GM12872 (cell line): ENCODE results near the gene PKNOX2.

Experiments
- TF ChIP-seq, protein P1 (sequence below): IDR thresholded peaks from 3 replicates; pipeline ENCODE4 v1.5.1; 2011; ENCODE audit warnings: low read depth, mild to moderate bottlenecking, low read length, moderate library complexity; ENCODE audit not compliant: insufficient read depth

PKNOX2 gene

DNA sequence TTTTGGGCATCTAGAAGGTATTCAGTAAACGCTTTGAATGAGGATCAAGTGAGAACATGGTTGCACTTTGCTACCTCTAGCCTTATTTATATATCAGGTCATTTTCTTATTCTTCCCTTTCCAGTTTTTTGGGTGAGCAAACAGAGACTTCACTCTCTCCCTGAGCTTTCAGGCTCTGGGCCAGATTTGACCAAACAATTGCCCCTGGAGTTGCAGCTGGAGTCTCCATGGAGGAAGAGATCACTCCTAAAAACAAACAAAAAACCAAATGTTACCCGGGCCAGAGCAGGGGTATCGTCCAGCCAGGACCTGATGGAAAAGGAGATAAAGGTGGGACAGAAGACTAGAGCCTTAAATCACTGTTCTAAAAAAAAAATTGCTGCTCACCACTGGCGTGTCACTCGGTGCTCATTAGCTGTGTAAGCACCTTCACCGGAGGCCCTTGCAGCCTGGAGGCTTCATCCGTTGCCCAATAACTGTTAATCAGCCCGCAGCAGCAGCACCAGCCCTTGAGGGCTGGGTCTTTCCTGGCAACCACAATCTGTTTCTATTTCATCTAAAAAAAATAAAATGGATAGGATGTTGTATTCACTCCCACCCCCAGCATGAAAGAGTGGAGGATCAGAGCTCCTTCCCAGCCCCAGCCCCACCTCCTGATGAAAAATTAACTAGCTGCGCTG is 125.0 kb downstream of the PKNOX2 start:
- TF ChIP-seq, protein P1, sequence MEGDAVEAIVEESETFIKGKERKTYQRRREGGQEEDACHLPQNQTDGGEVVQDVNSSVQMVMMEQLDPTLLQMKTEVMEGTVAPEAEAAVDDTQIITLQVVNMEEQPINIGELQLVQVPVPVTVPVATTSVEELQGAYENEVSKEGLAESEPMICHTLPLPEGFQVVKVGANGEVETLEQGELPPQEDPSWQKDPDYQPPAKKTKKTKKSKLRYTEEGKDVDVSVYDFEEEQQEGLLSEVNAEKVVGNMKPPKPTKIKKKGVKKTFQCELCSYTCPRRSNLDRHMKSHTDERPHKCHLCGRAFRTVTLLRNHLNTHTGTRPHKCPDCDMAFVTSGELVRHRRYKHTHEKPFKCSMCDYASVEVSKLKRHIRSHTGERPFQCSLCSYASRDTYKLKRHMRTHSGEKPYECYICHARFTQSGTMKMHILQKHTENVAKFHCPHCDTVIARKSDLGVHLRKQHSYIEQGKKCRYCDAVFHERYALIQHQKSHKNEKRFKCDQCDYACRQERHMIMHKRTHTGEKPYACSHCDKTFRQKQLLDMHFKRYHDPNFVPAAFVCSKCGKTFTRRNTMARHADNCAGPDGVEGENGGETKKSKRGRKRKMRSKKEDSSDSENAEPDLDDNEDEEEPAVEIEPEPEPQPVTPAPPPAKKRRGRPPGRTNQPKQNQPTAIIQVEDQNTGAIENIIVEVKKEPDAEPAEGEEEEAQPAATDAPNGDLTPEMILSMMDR: no peak

DNA sequence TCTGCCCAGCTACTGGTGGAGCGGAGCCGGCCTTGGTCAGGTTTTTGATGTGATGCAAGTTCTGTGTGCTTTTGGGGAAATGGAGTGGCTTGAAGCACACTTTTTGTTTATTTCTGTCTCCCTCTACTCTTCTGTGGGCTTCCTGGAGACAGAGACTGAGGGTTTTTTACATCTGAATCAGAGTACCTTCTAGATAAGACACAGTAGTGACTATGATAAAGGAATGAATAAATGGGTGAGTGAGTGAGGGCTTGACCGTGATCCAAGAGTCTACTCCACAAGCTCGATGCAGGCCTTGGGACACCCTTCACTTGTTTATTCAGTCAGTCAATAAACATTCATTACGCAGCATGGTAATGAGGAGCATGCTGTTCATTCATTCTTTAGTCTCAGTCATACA is 125.7 kb downstream of the PKNOX2 start:
- TF ChIP-seq, protein P1: no peak

DNA sequence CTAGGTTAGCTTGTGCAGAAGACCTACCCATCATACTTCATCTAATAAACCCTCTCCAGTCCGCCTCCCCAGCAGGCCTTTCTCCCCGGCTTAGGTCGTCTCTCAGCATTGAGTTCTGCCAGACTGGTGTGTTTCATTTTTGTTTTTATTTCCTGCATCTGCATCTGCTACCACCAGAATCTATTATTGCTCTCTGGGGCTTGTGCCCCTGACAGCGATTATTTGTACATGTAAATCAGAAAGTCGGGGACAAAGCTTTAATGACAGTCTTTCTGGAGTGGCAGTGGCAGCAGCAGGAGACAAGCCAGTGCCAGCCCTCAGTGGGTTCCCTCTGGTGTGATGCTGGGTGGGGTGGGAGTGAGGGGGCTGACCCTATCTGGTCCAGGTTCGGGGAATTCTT is 127.5 kb downstream of the PKNOX2 start:
- TF ChIP-seq, protein P1: no peak

DNA sequence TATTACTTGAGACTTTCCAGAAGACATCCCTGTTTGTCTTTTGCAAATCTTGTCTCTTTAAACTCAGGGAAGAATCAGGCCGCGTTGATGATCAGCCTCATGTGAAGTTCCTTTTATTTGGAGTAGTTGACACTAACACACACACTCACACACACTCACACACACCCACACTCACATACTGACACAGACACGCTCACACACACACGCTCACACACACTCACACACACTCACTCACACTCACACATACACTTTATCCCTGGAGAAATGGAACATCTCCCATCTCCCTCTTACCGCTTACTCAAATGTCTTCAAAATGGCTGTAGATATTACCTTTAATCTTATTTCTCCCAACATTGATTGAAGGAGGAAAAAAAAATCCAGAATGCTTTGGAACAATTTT is 129.0 kb downstream of the PKNOX2 start:
- TF ChIP-seq, protein P1: no peak

DNA sequence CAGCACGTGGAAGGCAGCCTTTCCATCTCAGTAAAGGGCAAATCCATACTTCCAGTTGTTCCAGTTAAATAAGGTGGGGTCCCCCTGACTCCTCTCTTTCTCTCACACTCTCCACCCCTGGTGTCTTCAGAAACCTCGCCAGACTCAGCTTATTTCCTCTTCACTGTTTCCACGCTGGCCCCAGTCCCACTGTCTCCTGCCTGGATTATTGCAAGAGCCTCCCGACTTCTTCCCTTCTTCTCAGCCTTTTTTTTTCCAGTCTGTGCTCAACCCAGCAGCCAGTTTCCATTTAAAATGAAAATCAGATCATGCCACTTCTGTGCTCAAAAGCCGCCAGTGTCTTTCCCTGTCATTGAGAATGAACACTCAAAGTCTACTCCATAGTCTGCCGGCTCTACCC is 131.4 kb downstream of the PKNOX2 start:
- TF ChIP-seq, protein P1: no peak

DNA sequence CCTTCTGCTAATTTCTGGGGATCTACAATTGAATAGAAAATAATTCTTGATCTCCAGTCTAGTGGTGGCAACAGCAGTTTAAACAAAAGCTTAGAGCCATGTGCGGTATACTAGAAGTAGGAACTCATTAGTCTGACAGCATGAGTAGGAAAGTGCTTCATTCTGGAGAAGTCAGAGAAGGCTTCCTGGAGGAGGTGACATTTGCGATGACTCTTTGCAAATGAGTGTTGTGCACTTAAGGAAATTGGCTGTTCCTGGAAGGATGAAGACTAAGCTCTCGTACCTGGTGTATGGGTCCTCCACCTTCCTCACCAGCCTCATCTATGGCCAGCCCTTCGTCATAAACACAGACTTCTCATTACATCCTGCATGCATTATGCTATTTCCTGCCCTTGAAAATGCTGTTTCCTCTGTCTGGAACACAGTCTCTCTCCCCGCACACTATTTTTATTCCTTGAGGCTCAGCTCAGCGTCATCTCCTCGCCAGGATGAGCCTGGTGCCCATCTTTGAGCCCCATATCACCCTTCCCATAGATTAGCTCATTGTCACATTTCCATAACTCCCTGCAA is 132.9 kb downstream of the PKNOX2 start:
- TF ChIP-seq, protein P1: no peak

DNA sequence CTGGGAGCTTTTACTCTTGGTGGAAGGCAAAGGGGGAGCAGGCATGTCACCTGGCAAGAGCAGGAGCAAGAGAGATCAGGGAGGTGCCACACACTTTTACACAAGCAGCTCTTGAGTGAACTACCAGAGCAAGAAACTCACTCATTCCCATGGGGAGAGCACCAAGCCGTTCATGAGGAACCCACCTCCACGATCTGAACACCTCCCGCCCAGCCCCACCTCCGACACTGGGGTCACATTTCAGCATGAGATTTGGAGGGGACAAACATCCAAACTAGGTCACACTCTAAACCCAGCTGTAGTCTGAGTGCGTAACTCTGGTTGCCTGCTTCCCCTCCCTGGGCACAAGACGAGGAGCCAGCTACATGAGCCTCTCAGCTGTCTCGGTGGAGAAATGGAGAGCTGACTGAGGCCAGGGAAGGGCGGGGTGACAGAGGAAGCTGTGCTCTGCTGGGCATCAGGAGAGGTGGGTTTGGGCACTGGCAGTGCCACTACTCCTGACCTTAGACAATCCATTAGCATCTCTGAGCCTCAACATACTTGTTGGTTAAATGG is 134.6 kb downstream of the PKNOX2 start:
- TF ChIP-seq, protein P1: no peak
